ENCODE measurements around the gene MYOF.

GRCh38 chr10:93518531-93518930 is 36.4 kb upstream of the MYOF start:
- TF ChIP-seq, protein P1, sequence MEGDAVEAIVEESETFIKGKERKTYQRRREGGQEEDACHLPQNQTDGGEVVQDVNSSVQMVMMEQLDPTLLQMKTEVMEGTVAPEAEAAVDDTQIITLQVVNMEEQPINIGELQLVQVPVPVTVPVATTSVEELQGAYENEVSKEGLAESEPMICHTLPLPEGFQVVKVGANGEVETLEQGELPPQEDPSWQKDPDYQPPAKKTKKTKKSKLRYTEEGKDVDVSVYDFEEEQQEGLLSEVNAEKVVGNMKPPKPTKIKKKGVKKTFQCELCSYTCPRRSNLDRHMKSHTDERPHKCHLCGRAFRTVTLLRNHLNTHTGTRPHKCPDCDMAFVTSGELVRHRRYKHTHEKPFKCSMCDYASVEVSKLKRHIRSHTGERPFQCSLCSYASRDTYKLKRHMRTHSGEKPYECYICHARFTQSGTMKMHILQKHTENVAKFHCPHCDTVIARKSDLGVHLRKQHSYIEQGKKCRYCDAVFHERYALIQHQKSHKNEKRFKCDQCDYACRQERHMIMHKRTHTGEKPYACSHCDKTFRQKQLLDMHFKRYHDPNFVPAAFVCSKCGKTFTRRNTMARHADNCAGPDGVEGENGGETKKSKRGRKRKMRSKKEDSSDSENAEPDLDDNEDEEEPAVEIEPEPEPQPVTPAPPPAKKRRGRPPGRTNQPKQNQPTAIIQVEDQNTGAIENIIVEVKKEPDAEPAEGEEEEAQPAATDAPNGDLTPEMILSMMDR (IDR thresholded peaks at IDR 0.05), result no peak
- TF ChIP-seq POLR2AphosphoS5 (IDR thresholded peaks at IDR 0.05), result no peak

Data from suprapubic skin (tissue), 3 donors.